HG03039 (cell line): ENCODE results near the gene YAE1.

Experiments used
- ATAC-seq: cut with Tn5 transposase; IDR thresholded peaks from one replicate; pipeline ENCODE4 v1.9.1; 2021; ENCODE audit warnings: mild to moderate bottlenecking, moderate library complexity; ENCODE audit not compliant: unreplicated experiment

The YAE1 gene

GRCh38 chr7:39606941-39607340 lies 40.7 kb downstream of the YAE1 start:
- ATAC-seq = no peak

- no peak for ATAC-seq
Observed at GRCh38 chr7:39607865-39608264, 41.7 kb downstream of the YAE1 start.

- ATAC-seq = no peak
Observed at GRCh38 chr7:39608278-39608677, 42.1 kb downstream of the YAE1 start.

GRCh38 chr7:39609113-39609934 lies 43.1 kb downstream of the YAE1 start:
- no peak for ATAC-seq

- no peak for ATAC-seq
Observed at GRCh38 chr7:39609935-39610263, 43.7 kb downstream of the YAE1 start.

GRCh38 chr7:39613577-39613976 lies 47.4 kb downstream of the YAE1 start:
- ATAC-seq = no peak

- ATAC-seq = no peak
Observed at GRCh38 chr7:39614299-39614698, 48.1 kb downstream of the YAE1 start.

- ATAC-seq = no peak
Observed at GRCh38 chr7:39615350-39615975, 49.3 kb downstream of the YAE1 start.

- no peak for ATAC-seq
Observed at GRCh38 chr7:39616138-39616537, 49.9 kb downstream of the YAE1 start.

GRCh38 chr7:39617005-39617404 lies 50.8 kb downstream of the YAE1 start:
- ATAC-seq = no peak

GRCh38 chr7:39618868-39619267 lies 52.7 kb downstream of the YAE1 start:
- no peak for ATAC-seq

GRCh38 chr7:39620486-39620885 lies 54.3 kb downstream of the YAE1 start:
- ATAC-seq = no peak

- ATAC-seq = no peak
Observed at GRCh38 chr7:39621261-39621660, 55.1 kb downstream of the YAE1 start.

- ATAC-seq = no peak
Observed at GRCh38 chr7:39621784-39622411, 55.7 kb downstream of the YAE1 start.
